Subcutaneous abdominal adipose tissue (tissue), 5 donors: ENCODE measurements around the gene NBPF1.
"Not testable (repeated sequence)": the region's sequence is repeated elsewhere in the genome, so short reads cannot be mapped to it uniquely, and the experiment has no call there.

Source experiments
- H3K27ac ChIP-seq: one replicate; pipeline ENCODE4 v1.7.0; 2013; ENCODE audit warnings: low read depth, mild to moderate bottlenecking, inconsistent platforms, low read length, moderate library complexity
- H3K27me3 ChIP-seq, 5 donors: one replicate each; pipeline ENCODE4 v1.7.0; 2013; ENCODE audit warnings: low read length in 5 of 5, inconsistent platforms in 1 of 5; ENCODE audit not compliant: control insufficient read depth in 5 of 5, insufficient read depth in 4 of 5
- H3K36me3 ChIP-seq, 5 donors: one replicate each; pipeline ENCODE4 v1.7.0; 2013; ENCODE audit warnings: low read length in 5 of 5; ENCODE audit not compliant: control insufficient read depth in 5 of 5, insufficient read depth in 5 of 5
- H3K4me1 ChIP-seq, 5 donors: one replicate each; pipeline ENCODE4 v1.7.0; 2013; ENCODE audit warnings: low read length in 5 of 5, mild to moderate bottlenecking in 3 of 5, moderate library complexity in 1 of 5; ENCODE audit not compliant: control insufficient read depth in 5 of 5, insufficient read depth in 5 of 5
- H3K4me3 ChIP-seq, 5 donors: one replicate each; pipeline ENCODE4 v1.7.0; 2013; ENCODE audit warnings: low read length in 5 of 5, low read depth in 1 of 5
- H3K9ac ChIP-seq, 5 donors: one replicate each; pipeline ENCODE4 v1.7.0; 2013; ENCODE audit warnings: low read length in 5 of 5, mild to moderate bottlenecking in 4 of 5, moderate library complexity in 3 of 5
- H3K9me3 ChIP-seq, 5 donors: one replicate each; pipeline ENCODE4 v1.7.0; 2013; ENCODE audit warnings: low read length in 5 of 5; ENCODE audit not compliant: control insufficient read depth in 5 of 5
- donor health status: healthy.
- donor health status: healthy.
- donor health status: healthy.
- donor health status: healthy.
- donor health status: healthy.

NBPF1 gene

DNA sequence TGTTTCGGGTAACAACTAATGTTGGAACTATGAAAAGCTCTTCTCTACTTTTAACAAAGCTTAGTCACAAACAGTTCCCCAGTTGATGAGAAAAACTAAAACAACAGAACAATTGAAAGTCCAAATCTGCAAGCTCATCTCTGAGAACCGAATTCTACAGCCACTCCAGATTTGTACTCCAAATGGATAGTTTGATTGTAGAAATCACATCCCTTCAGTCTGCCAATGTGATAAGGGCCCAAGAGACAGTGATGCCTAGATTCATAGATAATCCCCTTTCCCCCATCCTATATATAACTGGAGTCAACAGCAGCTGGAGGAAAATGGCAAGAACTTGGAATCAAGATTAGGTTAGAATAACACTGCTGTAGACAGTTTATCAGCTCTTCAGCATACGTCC is 85.0 kb downstream of the NBPF1 start:
- not testable (repeated sequence) for H3K9me3 ChIP-seq, H3K4me3 ChIP-seq, H3K9ac ChIP-seq, H3K27me3 ChIP-seq, H3K4me1 ChIP-seq, H3K27ac ChIP-seq, H3K36me3 ChIP-seq

DNA sequence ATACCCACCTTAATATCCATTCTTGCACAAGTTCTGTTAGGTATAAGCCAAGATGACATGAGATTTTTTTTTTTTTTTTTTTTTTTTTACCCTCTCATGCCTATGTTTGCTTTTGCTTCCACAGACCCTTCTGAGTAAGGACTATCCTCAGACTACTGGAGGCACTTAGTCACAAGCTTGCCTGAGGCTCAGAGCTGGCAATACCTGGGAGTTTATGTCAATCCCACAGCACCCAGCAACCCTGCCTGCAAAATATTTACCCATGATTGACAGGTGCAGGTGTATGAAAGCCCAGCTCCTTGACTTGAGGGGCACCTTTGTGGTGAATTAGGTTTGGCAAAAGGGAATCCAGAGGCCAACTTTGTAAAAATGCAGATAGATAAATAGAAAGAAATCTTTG is 87.6 kb downstream of the NBPF1 start:
- not testable (repeated sequence) for H3K36me3 ChIP-seq, H3K27ac ChIP-seq

DNA sequence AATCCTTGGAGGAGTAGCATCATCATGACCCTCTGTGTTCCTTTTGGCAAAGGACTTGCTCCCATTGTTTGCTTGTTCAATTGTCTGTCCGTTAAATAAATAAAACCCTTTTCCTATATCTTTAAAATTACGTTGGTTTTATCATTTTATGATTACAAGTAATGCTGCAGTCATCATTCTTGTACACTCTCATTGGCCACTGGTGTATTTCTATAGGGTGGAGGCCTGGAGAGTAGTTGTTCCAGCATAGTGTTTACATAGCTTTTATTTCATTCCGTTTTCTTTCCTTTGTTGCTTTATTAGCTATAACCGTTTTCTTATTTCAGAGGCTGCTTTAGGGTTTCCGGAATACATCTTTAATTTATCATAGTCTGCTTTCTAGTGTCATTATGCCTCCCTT is 91.7 kb downstream of the NBPF1 start:
- H3K4me1 ChIP-seq, H3K27ac ChIP-seq, H3K9me3 ChIP-seq, H3K9ac ChIP-seq, H3K36me3 ChIP-seq, H3K4me3 ChIP-seq: not testable (repeated sequence)
- peaks cover 0 to 20% (median 12%) of the 10 kb centered on the region in 5 donors for H3K27me3 ChIP-seq

More for the DNA sequence above, 87.6 kb downstream of the NBPF1 start:
- H3K9ac ChIP-seq, H3K9me3 ChIP-seq, H3K27me3 ChIP-seq, H3K4me3 ChIP-seq, H3K4me1 ChIP-seq: not testable (repeated sequence)

DNA sequence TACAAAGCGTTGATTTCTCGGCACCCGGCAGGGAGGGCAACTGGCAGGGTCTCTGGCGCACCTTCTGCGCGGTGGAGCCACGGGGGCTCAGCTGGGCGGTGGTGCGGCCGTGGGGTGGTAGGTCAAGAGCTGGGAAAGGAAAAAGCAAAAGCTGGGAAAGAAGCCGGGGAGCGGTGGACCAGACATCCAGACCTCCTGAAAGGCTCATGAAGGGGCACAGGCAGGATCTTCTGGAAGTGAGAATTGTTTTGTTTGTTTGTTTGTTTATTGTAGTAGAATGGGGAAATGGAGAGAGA is 92.1 kb downstream of the NBPF1 start:
- Histone ChIP-seq H3K9me3 (no peaks in the 10 kb centered on the region), H3K27me3 (peaks cover 0 to 20% (median 12%) of the 10 kb centered on the region in 5 donors), H3K9ac (no peak overlapping the region), H3K4me3 (no peak overlapping the region), H3K27ac (no peak overlapping the region), H3K4me1 (peaks cover 0 to 6% (median 0%) of the 10 kb centered on the region in 5 donors), H3K36me3 (no peaks in the 10 kb centered on the region)

DNA sequence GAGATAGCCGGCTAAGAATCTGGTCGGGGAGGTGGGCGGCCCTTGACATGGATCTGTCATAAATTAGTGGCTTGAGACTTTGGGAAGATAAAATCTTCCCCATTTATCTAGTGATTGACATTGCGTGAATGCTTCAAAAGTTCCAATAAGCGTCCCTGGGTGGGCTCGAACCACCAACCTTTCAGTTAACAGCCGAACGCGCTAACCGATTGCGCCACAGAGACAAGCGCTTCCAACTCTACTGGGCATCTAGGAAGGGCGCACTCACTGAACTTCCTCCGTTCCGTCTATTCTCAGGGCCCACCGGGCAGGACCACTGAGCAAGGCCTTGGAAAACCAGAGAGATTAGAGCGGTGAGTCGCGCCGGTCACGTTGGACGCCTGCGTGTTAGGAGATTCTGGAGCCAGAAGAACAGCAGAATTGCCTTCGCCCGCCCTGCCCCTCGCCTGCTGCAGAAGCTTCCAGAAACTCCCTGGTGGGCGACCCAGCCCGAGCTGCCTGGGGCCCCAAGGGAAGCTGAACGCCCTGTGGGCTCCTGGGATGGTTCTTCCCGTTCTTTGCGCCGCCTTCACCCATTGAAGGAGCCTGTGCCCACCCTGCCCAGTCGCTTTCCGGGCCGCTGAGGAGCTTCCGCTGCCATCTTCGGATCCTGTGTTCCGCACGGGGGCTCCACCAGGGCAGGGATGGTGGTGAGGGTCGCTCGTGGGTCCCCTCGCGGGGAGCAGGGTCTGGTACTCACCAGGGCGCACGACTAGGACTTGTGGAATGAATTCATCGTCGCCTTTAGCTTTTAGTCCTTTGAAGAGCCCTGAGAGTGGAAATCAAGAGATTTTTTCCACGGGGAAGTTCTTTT is 92.7 kb downstream of the NBPF1 start:
- H3K4me1 ChIP-seq, H3K9ac ChIP-seq, H3K27ac ChIP-seq, H3K36me3 ChIP-seq, H3K4me3 ChIP-seq, H3K9me3 ChIP-seq: not testable (repeated sequence)
- H3K27me3 ChIP-seq = peaks cover 0 to 20% (median 12%) of the 10 kb centered on the region in 5 donors

DNA sequence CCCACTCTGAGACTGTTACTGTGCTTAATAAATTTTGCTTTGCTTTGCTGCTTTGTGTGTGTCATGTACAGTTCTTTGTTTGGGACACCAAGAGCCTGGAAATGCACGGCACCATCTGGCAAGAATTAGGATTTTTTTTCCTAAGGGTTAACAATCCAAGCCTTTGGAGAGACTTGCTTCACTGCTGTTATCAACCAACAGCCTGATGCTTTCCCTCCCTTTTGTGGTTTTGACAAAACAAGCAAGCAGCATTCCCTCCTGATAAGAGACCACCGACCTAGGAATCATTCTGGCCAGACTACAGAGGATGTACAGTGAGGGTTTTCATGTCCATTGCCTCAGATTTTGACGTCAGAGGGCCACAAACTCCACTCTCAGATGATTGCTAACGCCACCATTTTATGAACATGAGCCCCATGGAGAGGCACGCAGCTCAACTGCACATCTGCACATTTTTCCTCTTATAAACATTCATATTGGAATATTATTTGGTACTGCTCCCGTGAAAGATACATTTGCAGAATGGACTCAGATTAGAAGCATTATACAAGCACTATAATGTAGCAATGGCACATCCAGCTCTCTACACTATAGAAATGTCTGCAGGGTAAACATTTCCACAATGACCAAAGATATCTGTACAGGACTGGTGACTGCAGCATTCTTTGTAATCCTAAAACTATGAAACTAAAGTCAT is 94.0 kb downstream of the NBPF1 start:
- H3K27ac ChIP-seq, H3K4me3 ChIP-seq, H3K9ac ChIP-seq, H3K9me3 ChIP-seq, H3K4me1 ChIP-seq, H3K36me3 ChIP-seq: not testable (repeated sequence)
- H3K27me3 ChIP-seq = peaks cover 0 to 20% (median 12%) of the 10 kb centered on the region in 5 donors

DNA sequence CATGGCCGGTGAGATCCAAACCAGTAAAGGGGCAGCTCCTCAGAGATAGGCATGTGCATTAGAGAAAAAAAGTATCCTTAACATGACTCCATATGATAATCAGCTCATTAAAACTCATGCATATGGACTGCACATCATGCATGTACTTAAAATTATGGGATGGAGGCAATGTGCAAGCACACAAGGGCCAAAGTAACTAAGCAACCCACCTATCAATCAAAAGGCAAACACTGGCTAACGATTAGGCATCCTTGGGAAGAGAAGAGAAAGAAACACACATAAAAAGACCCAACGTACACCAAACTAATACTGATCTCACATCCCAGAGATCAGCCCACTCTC is 94.5 kb downstream of the NBPF1 start:
- not testable (repeated sequence) for H3K4me1 ChIP-seq, H3K9me3 ChIP-seq, H3K36me3 ChIP-seq, H3K27ac ChIP-seq, H3K9ac ChIP-seq, H3K4me3 ChIP-seq
- H3K27me3 ChIP-seq = peaks cover 0 to 20% (median 12%) of the 10 kb centered on the region in 5 donors

DNA sequence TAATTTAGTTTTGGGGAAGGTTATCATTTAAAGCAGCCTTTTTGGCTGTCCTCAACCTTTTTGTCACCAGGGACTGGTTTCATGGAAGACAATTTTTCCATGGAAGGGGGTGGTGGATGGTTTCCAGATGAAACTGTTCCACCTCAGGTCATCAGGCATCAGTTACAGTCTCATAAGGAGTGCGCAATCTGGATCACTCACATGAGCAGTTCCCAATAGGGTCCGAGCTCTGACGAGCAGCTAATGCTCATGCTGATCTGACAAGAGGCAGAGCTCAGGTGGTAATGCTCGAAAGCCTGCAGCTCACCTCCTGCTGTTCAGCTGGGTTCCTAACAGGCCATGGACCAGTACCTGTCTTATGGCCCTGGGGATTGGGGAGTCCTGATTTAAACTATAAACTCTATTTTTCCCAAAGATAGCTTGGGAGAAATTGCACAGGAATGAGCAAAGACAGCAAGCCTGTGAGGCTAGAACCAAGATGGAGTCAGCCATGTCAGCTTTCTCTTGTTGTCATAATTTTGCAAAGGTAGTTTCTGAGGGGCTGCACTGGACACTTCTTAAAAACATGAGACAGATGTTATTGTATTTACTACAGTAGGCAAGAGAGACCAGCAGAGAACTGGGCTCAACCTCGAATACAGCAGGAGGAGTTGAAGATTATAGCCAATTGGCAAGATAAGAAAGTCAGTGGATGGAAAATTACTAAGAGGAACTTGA is 96.5 kb downstream of the NBPF1 start:
- not testable (repeated sequence) for H3K27ac ChIP-seq, H3K4me3 ChIP-seq, H3K9ac ChIP-seq, H3K36me3 ChIP-seq, H3K9me3 ChIP-seq, H3K4me1 ChIP-seq
- peaks cover 0 to 20% (median 12%) of the 10 kb centered on the region in 5 donors for H3K27me3 ChIP-seq

DNA sequence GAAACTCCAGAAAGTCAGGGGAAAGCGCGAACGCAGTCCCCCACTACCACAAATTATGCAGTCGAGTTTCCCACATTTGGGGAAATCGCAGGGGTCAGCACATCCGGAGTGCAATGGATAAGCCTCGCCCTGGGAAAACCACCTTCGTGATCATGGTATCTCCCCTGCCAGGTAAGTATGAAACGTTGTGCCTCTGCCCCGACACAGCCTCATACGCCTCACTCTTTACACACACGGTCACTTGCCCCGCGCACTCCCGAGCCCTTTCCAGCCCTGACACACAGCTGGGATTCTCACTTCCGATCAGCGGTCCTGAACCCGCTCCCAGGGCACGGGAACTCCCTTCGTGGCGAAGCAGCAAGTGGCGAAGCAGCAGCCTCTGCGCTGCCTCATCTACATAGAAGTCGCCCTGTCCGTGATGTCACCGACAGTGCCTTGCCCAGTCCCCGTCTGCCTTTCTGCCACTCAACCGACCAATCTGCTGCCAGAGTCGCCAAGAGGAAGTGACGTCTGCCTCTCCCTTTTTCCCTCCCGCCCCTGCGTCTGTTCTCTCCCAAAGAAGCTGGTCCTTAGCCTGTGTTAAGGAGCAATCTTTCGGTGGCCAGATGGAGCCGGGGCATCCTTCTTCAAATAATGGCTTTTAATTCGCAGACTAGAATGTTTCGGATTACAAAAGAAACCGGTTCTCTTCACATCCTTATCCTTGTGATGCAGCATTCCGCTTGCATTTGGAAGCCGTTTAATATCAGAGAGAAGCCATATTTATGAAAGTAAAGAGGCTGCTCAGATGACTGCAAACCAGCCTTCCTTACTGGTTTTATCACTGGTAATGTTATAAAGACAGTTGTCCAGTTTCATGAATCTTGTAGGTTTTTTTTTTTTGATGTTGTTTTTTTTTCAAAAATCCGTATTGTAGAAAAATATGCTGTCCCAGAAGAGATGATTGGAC is 99.0 kb downstream of the NBPF1 start, which contains the start of gene RNU1-1:
Gene RNU1-1 (minus strand): TSS at position 179 of the 949 bp plus-strand sequence.
- not testable (repeated sequence) for H3K36me3 ChIP-seq, H3K27me3 ChIP-seq, H3K9me3 ChIP-seq, H3K4me1 ChIP-seq
- Histone ChIP-seq H3K4me3 (peak within 1 kb of the TSS in 4 of 5 donors; percentile 40 to 57 (median 44)), H3K27ac (peak within 1 kb of the TSS; percentile 65), H3K9ac (peak within 1 kb of the TSS in 1 of 5 donors; percentile 64)
